Ovary (tissue), 9 donors: ENCODE measurements around the gene SDK1. TPM values are rescaled to one million over a fixed set of nuclear protein-coding genes. Genes with fewer than 3 reads are reported as not detected.

Experiments used
- DNase-seq, 5 donors: peaks; one replicate each; pipeline ENCODE4 v3.0.0-alpha.2; 2019 to 2020
- H3K27ac ChIP-seq, 2 donors: fragments of 200-600 bp; one replicate each; pipeline versions ENCODE4 v1.5.1 to v1.8.0; 2019 to 2022
- H3K27me3 ChIP-seq: fragments of 200-600 bp; one replicate; pipeline ENCODE4 v1.8.0; 2022
- H3K36me3 ChIP-seq: fragments of 200-600 bp; sonication (generic); one replicate; pipeline ENCODE4 v1.5.1; 2019
- H3K4me1 ChIP-seq: one replicate; pipeline ENCODE4 v1.8.1; 2013; ENCODE audit warnings: mild to moderate bottlenecking, moderate library complexity; ENCODE audit not compliant: insufficient read depth
- H3K4me3 ChIP-seq: fragments of 200-600 bp; sonication (generic); one replicate; pipeline ENCODE4 v1.5.1; 2017
- H3K9me3 ChIP-seq, 2 donors: fragments of 200-600 bp in 1 of 2; sonication (generic) in 1 of 2; one replicate each; pipeline versions ENCODE4 v1.5.1 to v1.8.1; 2013 to 2019; ENCODE audit warnings: mild to moderate bottlenecking in 1 of 2, moderate library complexity in 1 of 2
- EP300 ChIP-seq: sonication (generic); formaldehyde crosslinking; IDR thresholded peaks from one replicate; pipeline ENCODE4 v1.6.1; 2017; ENCODE audit warnings: antibody characterized with exemption
- POLR2A ChIP-seq: fragments of 450-650 bp; IDR thresholded peaks from one replicate; pipeline ENCODE4 v1.6.1; 2017; ENCODE audit warnings: antibody characterized with exemption, mild to moderate bottlenecking, moderate library complexity
- WGBS, 3 donors: extraction: QIAGEN DNeasy Blood & Tissue Kit in 1 of 3; methylation state at CpG; one replicate each; pipeline versions ENCODE4 v1.1.5 to v1.1.7; 2013 to 2017; 5-methylcytosine and 5-hydroxymethylcytosine counted together
- intact Hi-C, 4 donors: fragments of 100-400 bp; cut with DNase I; formaldehyde crosslinking; loops; one replicate each; pipeline versions ENCODE4 v1.11.0 to v1.15.1; 2022 to 2023
- polyA plus RNA-seq, 2 donors: library from polyadenylated mRNA; stranded (reverse); fragments of 200-250 nt in 1 of 2; fragments of 350-450 nt in 1 of 2; fragmentation: Illumina TruSeq in 1 of 2; extraction: RNeasy Lipid Tissue Mini Kit (QIAGEN cat#74804) in 1 of 2; gene quantifications; one replicate each; pipeline ENCODE4 v1.2.3, GENCODE V29; 2013 to 2014
- total RNA-seq, 7 donors: library from RNA; depleted of rRNA in 2 of 7; stranded (reverse); fragments of >200 nt in 2 of 7; fragmentation: NEBNext Ultra II Directional in 3 of 7; extraction: Animal tissue kit (Norgen Biotek cat#: 25700) in 3 of 7; gene quantifications; one replicate each; pipeline versions ENCODE4 v1.1.0 to v1.2.4, GENCODE V29; 2016 to 2023
- TF ChIP-seq, protein P1 (sequence below), 3 donors: fragments of 450-650 bp in 2 of 3; fragments of 200-600 bp in 1 of 3; IDR thresholded peaks; one replicate each; pipeline versions ENCODE4 v1.5.1 to v1.8.0; 2016 to 2022; ENCODE audit warnings: antibody characterized with exemption in 3 of 3, mild to moderate bottlenecking in 1 of 3
- donor health status: DM: no; HTN: no; CAD: no; lungs with moderate emphysema.
- donor health status: DM: no; HTN: no; CAD: no.
- donor health status: Bipolar disorder and iron deficiency.
- donor health status: DM: yes; HTN: yes; CAD: no.
- donor health status: DM: no; HTN: no; CAD: no.
- donor health status: DM: yes; HTN: yes; CAD: no.

Gene SDK1
- total and polyA plus RNA-seq, 9 donors, result 1.2 to 13.3 (median 4.4) TPM

DNA sequence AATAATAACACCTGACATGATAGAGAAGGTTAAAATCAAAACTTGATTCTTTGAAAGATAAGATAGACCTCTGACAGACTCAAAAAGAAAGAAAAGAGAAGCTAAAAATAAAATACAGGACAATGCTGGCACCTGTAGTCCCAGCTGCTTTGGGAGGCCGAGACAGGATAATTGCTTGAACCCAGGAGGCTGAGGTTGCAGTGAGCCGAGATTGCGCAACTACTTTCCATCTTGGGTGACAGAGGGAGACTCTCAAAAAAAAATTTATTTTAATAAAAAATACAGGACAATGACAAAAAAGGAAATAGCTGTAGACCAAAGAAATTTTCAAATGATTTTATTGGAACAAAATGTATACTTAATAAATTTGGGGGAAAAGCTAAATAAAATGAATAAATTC lies 263.2 kb downstream of the SDK1 start:
- no peak for DNase-seq
- WGBS, 3 donors, result 89 to 96% (median 90%) methylated on average over 3 of the region's 3 CpGs
- H3K9me3 ChIP-seq, result no peaks in the 10 kb centered on the region
- no peaks in the 10 kb centered on the region for H3K27me3 ChIP-seq
- no peak overlapping the region for H3K4me3 ChIP-seq
- no peak overlapping the region for H3K27ac ChIP-seq
- intact Hi-C loops, result no loop called here
- no peak for TF ChIP-seq POLR2A
- TF ChIP-seq, protein P1, sequence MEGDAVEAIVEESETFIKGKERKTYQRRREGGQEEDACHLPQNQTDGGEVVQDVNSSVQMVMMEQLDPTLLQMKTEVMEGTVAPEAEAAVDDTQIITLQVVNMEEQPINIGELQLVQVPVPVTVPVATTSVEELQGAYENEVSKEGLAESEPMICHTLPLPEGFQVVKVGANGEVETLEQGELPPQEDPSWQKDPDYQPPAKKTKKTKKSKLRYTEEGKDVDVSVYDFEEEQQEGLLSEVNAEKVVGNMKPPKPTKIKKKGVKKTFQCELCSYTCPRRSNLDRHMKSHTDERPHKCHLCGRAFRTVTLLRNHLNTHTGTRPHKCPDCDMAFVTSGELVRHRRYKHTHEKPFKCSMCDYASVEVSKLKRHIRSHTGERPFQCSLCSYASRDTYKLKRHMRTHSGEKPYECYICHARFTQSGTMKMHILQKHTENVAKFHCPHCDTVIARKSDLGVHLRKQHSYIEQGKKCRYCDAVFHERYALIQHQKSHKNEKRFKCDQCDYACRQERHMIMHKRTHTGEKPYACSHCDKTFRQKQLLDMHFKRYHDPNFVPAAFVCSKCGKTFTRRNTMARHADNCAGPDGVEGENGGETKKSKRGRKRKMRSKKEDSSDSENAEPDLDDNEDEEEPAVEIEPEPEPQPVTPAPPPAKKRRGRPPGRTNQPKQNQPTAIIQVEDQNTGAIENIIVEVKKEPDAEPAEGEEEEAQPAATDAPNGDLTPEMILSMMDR (IDR thresholded peaks at IDR 0.05), result no peak
- TF ChIP-seq EP300, result no peak
- no peaks in the 10 kb centered on the region for H3K36me3 ChIP-seq
- H3K4me1 ChIP-seq, result no peaks in the 10 kb centered on the region

DNA sequence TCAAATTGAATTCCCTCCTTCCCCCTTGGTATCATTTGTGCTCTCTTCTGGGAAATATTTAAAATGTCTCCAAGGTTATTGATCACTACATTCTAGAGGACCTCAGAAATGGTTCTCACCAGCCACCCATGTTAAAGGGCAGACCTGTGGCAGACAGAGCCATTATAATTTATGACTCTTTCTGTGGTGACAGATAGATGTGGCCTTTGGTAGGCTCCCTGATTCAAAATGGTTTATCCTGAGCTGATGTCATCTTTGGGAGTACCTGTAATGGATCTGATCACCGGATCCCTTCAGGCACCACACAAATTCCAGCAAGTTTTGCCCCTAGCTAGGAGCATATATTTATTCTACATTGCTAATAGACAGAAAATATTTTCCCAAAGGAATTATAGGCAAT lies 267.5 kb downstream of the SDK1 start:
- WGBS, 3 donors, result 78 to 93% (median 89%) methylated on average over 1 of the region's 1 CpG
- H3K4me1 ChIP-seq, result no peaks in the 10 kb centered on the region
- H3K4me3 ChIP-seq, result no peak overlapping the region
- TF ChIP-seq POLR2A, result no peak
- no peak for TF ChIP-seq EP300
- TF ChIP-seq, protein P1 (IDR thresholded peaks at IDR 0.05), result no peak
- intact Hi-C loops, result no loop called here
- no peaks in the 10 kb centered on the region for H3K36me3 ChIP-seq
- H3K9me3 ChIP-seq, result no peaks in the 10 kb centered on the region
- no peak overlapping the region for H3K27ac ChIP-seq
- DNase-seq, result no peak
- no peaks in the 10 kb centered on the region for H3K27me3 ChIP-seq

DNA sequence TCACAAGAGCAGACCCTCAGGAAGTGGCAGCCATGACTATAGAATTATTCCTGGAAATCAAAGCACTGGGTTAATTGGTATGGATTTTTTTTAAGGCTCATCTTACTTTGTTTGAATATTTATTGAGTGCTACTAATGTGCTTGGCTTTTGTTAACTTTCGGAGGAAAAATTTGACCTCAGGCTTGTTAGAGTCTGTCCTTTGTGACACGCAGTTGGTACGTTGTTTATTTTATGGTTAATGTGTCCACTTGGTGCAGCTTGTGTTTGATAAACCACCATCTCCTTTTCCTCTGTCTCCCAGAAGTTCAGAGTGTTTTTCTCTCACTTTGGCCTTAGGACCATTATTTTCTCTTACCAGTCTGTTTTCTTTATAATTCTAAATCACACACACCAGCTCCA lies 268.6 kb downstream of the SDK1 start:
- Histone ChIP-seq H3K27ac (no peak overlapping the region), H3K9me3 (no peaks in the 10 kb centered on the region), H3K4me1 (no peaks in the 10 kb centered on the region), H3K36me3 (no peaks in the 10 kb centered on the region), H3K27me3 (no peaks in the 10 kb centered on the region), H3K4me3 (no peak overlapping the region)
- 67 to 90% (median 88%) methylated on average over 3 of the region's 3 CpGs for WGBS, 3 donors
- TF ChIP-seq POLR2A (no peak), EP300 (no peak)
- TF ChIP-seq, protein P1 (IDR thresholded peaks at IDR 0.05), result no peak
- intact Hi-C loops, result no loop called here
- DNase-seq, result no peak

DNA sequence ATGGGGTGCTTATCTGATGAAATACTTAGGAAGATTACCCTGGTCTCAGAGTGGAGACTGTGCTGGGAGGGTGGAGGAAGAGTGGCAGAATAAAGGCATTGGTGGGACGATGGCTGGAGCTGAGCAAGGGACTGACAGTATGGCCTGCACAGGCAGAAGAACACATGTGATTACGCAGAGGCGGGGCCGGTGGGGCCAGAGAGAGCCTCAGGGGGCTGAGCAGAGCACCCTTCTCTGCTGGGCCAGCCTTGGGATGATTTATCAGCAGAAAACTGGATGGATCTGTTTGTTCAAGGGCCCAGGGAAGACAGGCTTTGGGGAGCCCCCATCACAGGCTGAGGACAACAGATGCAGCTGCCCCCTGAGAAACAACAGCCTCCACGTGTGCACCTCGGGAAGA lies 272.1 kb downstream of the SDK1 start:
- Histone ChIP-seq H3K36me3 (no peaks in the 10 kb centered on the region), H3K27ac (no peak overlapping the region), H3K9me3 (no peaks in the 10 kb centered on the region), H3K4me1 (no peaks in the 10 kb centered on the region), H3K4me3 (no peak overlapping the region), H3K27me3 (no peaks in the 10 kb centered on the region)
- no peak for DNase-seq
- 78 to 88% (median 87%) methylated on average over 6 of the region's 6 CpGs for WGBS, 3 donors
- intact Hi-C loops, result no loop called here
- no peak for TF ChIP-seq EP300
- no peak for TF ChIP-seq POLR2A
- TF ChIP-seq, protein P1 (IDR thresholded peaks at IDR 0.05), result no peak

DNA sequence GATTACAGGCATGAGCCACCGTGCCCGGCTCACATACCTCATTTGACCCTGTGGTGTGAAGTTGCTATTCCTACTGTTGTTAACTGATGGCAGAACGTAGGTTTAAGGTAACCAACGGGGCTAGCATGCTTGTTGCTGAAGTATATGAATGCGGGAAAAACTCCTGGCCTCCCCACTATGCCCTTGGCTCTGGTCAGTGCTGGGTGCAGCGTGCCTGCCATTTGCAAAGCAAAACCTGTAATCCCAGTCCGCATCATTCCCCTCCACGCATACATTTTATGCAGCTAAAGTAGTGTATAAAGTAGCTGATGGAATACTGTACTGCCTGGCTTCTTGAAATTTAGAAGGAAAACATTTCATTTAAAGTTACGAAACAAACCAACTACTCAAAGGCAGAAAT lies 273.3 kb downstream of the SDK1 start:
- Histone ChIP-seq H3K27ac (no peak overlapping the region), H3K27me3 (no peaks in the 10 kb centered on the region), H3K4me1 (no peaks in the 10 kb centered on the region), H3K36me3 (no peaks in the 10 kb centered on the region), H3K9me3 (no peaks in the 10 kb centered on the region), H3K4me3 (no peak overlapping the region)
- intact Hi-C loops, result no loop called here
- 84 to 96% (median 87%) methylated on average over 9 of the region's 9 CpGs for WGBS, 3 donors
- DNase-seq, result no peak
- no peak for TF ChIP-seq POLR2A
